Pancreas (tissue), 10 donors: Measurements from ENCODE around the gene VIT. TPM values are rescaled to one million over a fixed set of nuclear protein-coding genes. Genes with fewer than 3 reads are reported as not detected.

Source experiments
- ATAC-seq, 4 donors: fragments of 200-7000 bp; cut with Tn5 transposase; one replicate each; pipeline versions ENCODE4 v1.8.0 to v1.9.1; 2020; ENCODE audit warnings: mild to moderate bottlenecking in 4 of 4, moderate library complexity in 4 of 4
- DNase-seq, 6 donors: peaks; one replicate each; pipeline ENCODE4 v3.0.0-alpha.2; 2020
- FAIRE-seq: peaks from 2 replicates; lab custom pipeline; 2012; peaks lifted over from hg19 to GRCh38; lab: Jason Lieb, UNC
- H3K27ac ChIP-seq, 4 donors: fragments of 200-600 bp; sonication (generic); 1 replicate in 3 of 4; 2 replicates in 1 of 4; pipeline versions ENCODE4 v1.5.0 to v1.8.0; 2020
- H3K27me3 ChIP-seq, 4 donors: fragments of 200-600 bp; one replicate each; pipeline ENCODE4 v1.8.0; 2021
- H3K36me3 ChIP-seq, 3 donors: fragments of 200-600 bp; sonication (generic) in 1 of 3; one replicate each; pipeline versions ENCODE4 v1.5.0 to v1.8.0; 2020 to 2021
- H3K4me1 ChIP-seq, 3 donors: fragments of 200-600 bp; one replicate each; pipeline ENCODE4 v1.8.0; 2021
- H3K4me3 ChIP-seq, 4 donors: fragments of 200-600 bp; sonication (generic) in 2 of 4; one replicate each; pipeline versions ENCODE4 v1.5.0 to v1.8.0; 2020 to 2021
- H3K9me3 ChIP-seq, 4 donors: fragments of 200-600 bp; one replicate each; pipeline ENCODE4 v1.8.0; 2021
- WGBS, 2 donors: extraction: QIAGEN DNeasy Blood & Tissue Kit; methylation state at CpG; one replicate each; pipeline ENCODE4 v1.1.7; 2013; 5-methylcytosine and 5-hydroxymethylcytosine counted together
- intact Hi-C, 3 donors: fragments of 100-400 bp; cut with DNase I; formaldehyde crosslinking; loops; one replicate each; pipeline versions ENCODE4 v1.11.1 to v1.14.2; 2022
- polyA plus RNA-seq, 2 donors: library from polyadenylated mRNA; stranded (reverse); fragments of 200-250 nt; gene quantifications; one replicate each; pipeline ENCODE4 v1.2.3, GENCODE V29; 2013
- total RNA-seq, 6 donors: library from RNA; stranded (reverse); fragmentation: NEBNext Ultra II Directional in 4 of 6; extraction: Animal tissue kit (Norgen Biotek cat#: 25700) in 4 of 6; gene quantifications; one replicate each; pipeline versions ENCODE4 v1.2.1 to v1.2.4, GENCODE V29; 2021 to 2023
- TF ChIP-seq, protein P1 (sequence below), 4 donors: fragments of 200-600 bp; sonication (generic) in 3 of 4; IDR thresholded peaks; one replicate each; pipeline versions ENCODE4 v1.5.0 to v1.8.0; 2021; ENCODE audit warnings: antibody characterized with exemption in 4 of 4
- donor health status: healthy with polysubstance abuse.
- donor health status: DM: no; HTN: no; CAD: no; lungs with moderate emphysema.
- donor health status: DM: no; HTN: no; CAD: no.
- donor health status: control.
- donor health status: control.
- donor health status: Bipolar disorder and iron deficiency.
- donor health status: DM: yes; HTN: yes; CAD: no.
- donor health status: DM: no; HTN: no; CAD: no.
- donor health status: DM: no; HTN: no; CAD: no.
- donor health status: DM: yes; HTN: yes; CAD: no.

The VIT gene
- total and polyA plus RNA-seq, 8 donors: 0.19 to 2.9 (median 0.36) TPM

DNA sequence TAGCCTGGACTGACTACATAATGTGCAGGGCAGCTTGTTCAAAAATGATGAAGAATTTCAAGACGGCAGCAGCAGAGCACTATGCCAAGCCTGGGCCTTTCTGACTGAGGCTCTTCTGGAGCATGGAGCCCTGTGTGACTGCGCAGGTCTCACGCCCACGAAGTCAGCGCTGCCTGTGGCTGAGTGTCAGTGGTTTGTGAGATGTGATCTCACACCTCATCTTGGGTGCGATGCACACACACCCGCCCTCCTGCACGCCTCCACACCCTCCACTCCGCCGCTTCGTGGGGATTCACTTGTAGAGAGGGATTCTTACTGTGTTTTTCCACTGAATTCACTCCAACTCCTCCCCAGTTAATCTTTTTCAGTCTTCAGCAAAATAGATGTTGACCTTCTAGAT lies 103.9 kb downstream of the VIT start:
- H3K36me3 ChIP-seq: no peaks in the 10 kb centered on the region
- intact Hi-C loops: no loop called here
- DNase-seq: no peak
- H3K9me3 ChIP-seq: no peaks in the 10 kb centered on the region
- no peaks in the 10 kb centered on the region for H3K27me3 ChIP-seq
- no peaks in the 10 kb centered on the region for H3K4me1 ChIP-seq
- TF ChIP-seq, protein P1, sequence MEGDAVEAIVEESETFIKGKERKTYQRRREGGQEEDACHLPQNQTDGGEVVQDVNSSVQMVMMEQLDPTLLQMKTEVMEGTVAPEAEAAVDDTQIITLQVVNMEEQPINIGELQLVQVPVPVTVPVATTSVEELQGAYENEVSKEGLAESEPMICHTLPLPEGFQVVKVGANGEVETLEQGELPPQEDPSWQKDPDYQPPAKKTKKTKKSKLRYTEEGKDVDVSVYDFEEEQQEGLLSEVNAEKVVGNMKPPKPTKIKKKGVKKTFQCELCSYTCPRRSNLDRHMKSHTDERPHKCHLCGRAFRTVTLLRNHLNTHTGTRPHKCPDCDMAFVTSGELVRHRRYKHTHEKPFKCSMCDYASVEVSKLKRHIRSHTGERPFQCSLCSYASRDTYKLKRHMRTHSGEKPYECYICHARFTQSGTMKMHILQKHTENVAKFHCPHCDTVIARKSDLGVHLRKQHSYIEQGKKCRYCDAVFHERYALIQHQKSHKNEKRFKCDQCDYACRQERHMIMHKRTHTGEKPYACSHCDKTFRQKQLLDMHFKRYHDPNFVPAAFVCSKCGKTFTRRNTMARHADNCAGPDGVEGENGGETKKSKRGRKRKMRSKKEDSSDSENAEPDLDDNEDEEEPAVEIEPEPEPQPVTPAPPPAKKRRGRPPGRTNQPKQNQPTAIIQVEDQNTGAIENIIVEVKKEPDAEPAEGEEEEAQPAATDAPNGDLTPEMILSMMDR (IDR thresholded peaks at IDR 0.05): no peak
- FAIRE-seq: no peak
- no peak overlapping the region for H3K27ac ChIP-seq
- ATAC-seq: no peak
- H3K4me3 ChIP-seq: no peak overlapping the region
- 89 to 91% methylated on average over 11 of the region's 11 CpGs for WGBS, 2 donors

DNA sequence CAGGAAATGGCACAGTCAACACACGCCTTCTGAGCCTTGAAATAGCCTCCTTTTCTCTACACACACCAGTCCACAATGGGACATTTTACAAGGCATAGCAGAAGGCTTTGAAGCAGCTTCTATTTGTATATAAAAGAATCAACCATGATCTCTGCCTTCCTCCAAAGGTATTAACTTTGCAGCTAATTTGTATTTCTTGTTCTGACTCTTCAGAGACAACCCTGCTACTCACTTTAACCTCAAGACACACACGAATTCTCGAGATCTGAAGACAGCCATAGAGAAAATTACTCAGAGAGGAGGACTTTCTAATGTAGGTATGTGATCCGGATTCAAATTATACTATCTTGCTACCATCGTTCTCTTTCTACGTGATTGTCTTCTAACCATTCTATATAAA lies 104.6 kb downstream of the VIT start:
- Histone ChIP-seq H3K4me1 (no peaks in the 10 kb centered on the region), H3K27me3 (no peaks in the 10 kb centered on the region), H3K27ac (no peak overlapping the region), H3K9me3 (no peaks in the 10 kb centered on the region), H3K4me3 (no peak overlapping the region), H3K36me3 (no peaks in the 10 kb centered on the region)
- ATAC-seq (no peak), DNase-seq (no peak), FAIRE-seq (no peak)
- WGBS, 2 donors: 59 to 78% methylated on average over 6 of the region's 6 CpGs
- intact Hi-C loops: no loop called here
- TF ChIP-seq, protein P1 (IDR thresholded peaks at IDR 0.05): no peak

DNA sequence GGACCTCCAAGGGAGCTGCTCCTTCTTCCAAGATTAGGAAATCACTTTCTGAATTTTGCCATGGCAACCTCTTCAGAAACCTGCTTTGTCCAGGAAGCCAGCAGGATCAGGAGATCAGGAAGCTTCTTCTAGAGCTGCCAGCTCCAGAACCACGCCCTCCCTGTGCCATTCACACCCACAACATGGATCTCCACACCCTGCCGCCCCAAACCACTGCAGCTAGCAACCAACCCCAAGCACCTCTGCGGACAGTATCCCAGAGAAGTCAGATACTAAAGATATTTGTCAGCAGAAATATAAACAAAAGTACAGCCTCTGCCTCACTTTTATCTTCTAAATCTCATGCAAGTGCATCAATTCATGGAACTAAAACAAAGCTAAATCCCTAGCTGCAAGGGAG lies 106.4 kb downstream of the VIT start:
- H3K9me3 ChIP-seq: no peaks in the 10 kb centered on the region
- H3K27me3 ChIP-seq: no peaks in the 10 kb centered on the region
- DNase-seq: no peak
- no peak overlapping the region for H3K4me3 ChIP-seq
- no peaks in the 10 kb centered on the region for H3K4me1 ChIP-seq
- H3K36me3 ChIP-seq: no peaks in the 10 kb centered on the region
- no peak overlapping the region for H3K27ac ChIP-seq
- 66 to 74% methylated on average over 3 of the region's 3 CpGs for WGBS, 2 donors
- TF ChIP-seq, protein P1 (IDR thresholded peaks at IDR 0.05): no peak
- ATAC-seq: no peak
- intact Hi-C loops: no loop called here
- FAIRE-seq: no peak

DNA sequence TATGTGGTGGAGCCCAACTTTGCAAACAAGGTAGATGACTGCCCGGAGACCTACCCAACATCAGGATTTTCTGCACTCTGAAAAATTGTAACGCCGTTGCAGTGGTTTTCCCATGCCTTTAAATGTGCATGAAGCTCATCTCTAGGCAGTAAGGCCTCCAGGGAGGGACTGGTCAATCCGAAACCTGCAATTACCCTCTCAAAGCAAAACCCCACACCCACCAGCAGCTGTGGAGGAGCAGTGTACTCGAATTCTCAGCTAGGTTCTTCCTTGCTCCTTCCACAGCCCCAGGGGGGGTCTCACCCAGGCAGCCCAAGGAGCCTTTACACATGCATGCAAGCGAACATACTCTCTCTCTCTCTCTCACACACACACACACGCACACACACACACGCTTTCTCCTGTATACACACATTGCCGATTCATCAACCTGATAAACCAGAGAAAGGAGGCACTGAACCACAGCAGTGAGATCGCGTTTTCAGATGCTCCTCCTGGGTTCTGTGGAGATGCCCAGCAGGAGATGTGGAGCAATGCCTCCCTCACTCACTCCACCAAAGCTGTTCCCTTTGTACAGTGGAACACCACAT lies 109.2 kb downstream of the VIT start:
- Histone ChIP-seq H3K27ac (no peak overlapping the region), H3K9me3 (no peaks in the 10 kb centered on the region), H3K27me3 (no peaks in the 10 kb centered on the region), H3K4me3 (no peak overlapping the region), H3K36me3 (no peaks in the 10 kb centered on the region), H3K4me1 (no peaks in the 10 kb centered on the region)
- TF ChIP-seq, protein P1 (IDR thresholded peaks at IDR 0.05): no peak
- no peak for ATAC-seq
- 71 to 81% methylated on average over 11 of the region's 11 CpGs for WGBS, 2 donors
- intact Hi-C loops: no loop called here
- no peak for FAIRE-seq
- no peak for DNase-seq

GRCh38 chr2:36807223-36807886 lies 110.8 kb downstream of the VIT start:
- Histone ChIP-seq H3K27ac (no peak overlapping the region), H3K9me3 (no peaks in the 10 kb centered on the region), H3K4me1 (no peaks in the 10 kb centered on the region), H3K27me3 (no peaks in the 10 kb centered on the region), H3K36me3 (no peaks in the 10 kb centered on the region), H3K4me3 (no peak overlapping the region)
- TF ChIP-seq, protein P1 (IDR thresholded peaks at IDR 0.05): no peak
- no peak for DNase-seq
- no peak for FAIRE-seq
- ATAC-seq: no peak
- intact Hi-C loops: no loop called here
- WGBS, 2 donors: 62 to 69% methylated on average over 5 of the region's 5 CpGs
